CD14-positive monocyte (primary cell): Measurements from ENCODE around the gene PTPRD. TPM values are rescaled to one million over a fixed set of nuclear protein-coding genes. Genes with fewer than 3 reads are reported as not detected.

Experiments
- DNase-seq, 3 donors: peaks; one replicate each; pipeline ENCODE4 v3.0.0-alpha.2; 2011 to 2022
- H2AFZ ChIP-seq: 2 replicates; pipeline ENCODE4 v1.6.0; 2012; ENCODE audit warnings: mild to moderate bottlenecking, low read depth, low read length, inconsistent platforms; ENCODE audit not compliant: insufficient read depth, poor library complexity, severe bottlenecking
- H3K27ac ChIP-seq, 2 donors: 1 replicate in 1 of 2; 2 replicates in 1 of 2; pipeline ENCODE4 v1.5.1; 2012 to 2013; ENCODE audit warnings: low read length in 2 of 2, control low read depth in 1 of 2, inconsistent platforms in 1 of 2, low read depth in 1 of 2, mild to moderate bottlenecking in 1 of 2
- H3K27me3 ChIP-seq, 2 donors: one replicate each; pipeline versions ENCODE4 v1.6.0 to v1.6.1; 2011 to 2013; ENCODE audit warnings: low read length in 2 of 2; ENCODE audit not compliant: control insufficient read depth in 2 of 2, insufficient read depth in 2 of 2
- H3K36me3 ChIP-seq, 2 donors: replicated peaks in 1 of 2; 1 replicate in 1 of 2; 2 replicates in 1 of 2; pipeline versions ENCODE4 v1.5.1 to v1.6.1; 2012 to 2013; ENCODE audit warnings: low read length in 2 of 2, control low read depth in 1 of 2, inconsistent platforms in 1 of 2, mild to moderate bottlenecking in 1 of 2; ENCODE audit not compliant: insufficient read depth in 2 of 2, control insufficient read depth in 1 of 2
- H3K4me1 ChIP-seq, 2 donors: 1 replicate in 1 of 2; 2 replicates in 1 of 2; pipeline versions ENCODE4 v1.5.1 to v1.6.1; 2012 to 2013; ENCODE audit warnings: low read length in 2 of 2, control low read depth in 1 of 2, inconsistent platforms in 1 of 2, mild to moderate bottlenecking in 1 of 2, moderate library complexity in 1 of 2; ENCODE audit not compliant: insufficient read depth in 2 of 2, control insufficient read depth in 1 of 2
- H3K4me2 ChIP-seq: replicated peaks from 2 replicates; pipeline ENCODE3; 2012; ENCODE audit warnings: low read length, moderate library complexity, mild to moderate bottlenecking; ENCODE audit not compliant: poor library complexity, severe bottlenecking; ENCODE audit errors: extremely low read depth
- H3K4me3 ChIP-seq, 3 experiments: fragments of 200-600 bp in 1 of 3; sonication (generic) in 1 of 3; replicated peaks in 1 of 3; 1 replicate in 2 of 3; 2 replicates in 1 of 3; pipeline ENCODE4 v1.5.1; 2011 to 2013; ENCODE audit warnings: low read length in 3 of 3, mild to moderate bottlenecking in 3 of 3, control low read depth in 2 of 3, low read depth in 2 of 3, inconsistent platforms in 1 of 3, moderate library complexity in 1 of 3
- H3K79me2 ChIP-seq: 2 replicates; pipeline ENCODE4 v1.6.0; 2012; ENCODE audit warnings: mild to moderate bottlenecking, control low read depth, inconsistent platforms, low read length, moderate library complexity; ENCODE audit not compliant: insufficient read depth
- H3K9ac ChIP-seq: 2 replicates; pipeline ENCODE4 v1.6.0; 2017; ENCODE audit warnings: low read length, mild to moderate bottlenecking; ENCODE audit not compliant: insufficient read depth, poor library complexity, severe bottlenecking
- H3K9me3 ChIP-seq, 2 donors: replicated peaks in 1 of 2; 1 replicate in 1 of 2; 2 replicates in 1 of 2; pipeline versions ENCODE4 v1.5.1 to v1.6.1; 2012 to 2013; ENCODE audit warnings: low read length in 2 of 2, control low read depth in 1 of 2; ENCODE audit not compliant: control insufficient read depth in 1 of 2, insufficient read depth in 1 of 2
- H4K20me1 ChIP-seq: 2 replicates; pipeline ENCODE4 v1.6.0; 2012; ENCODE audit warnings: mild to moderate bottlenecking, low read length, control low read depth, moderate library complexity; ENCODE audit not compliant: insufficient read depth
- H3K27ac Mint-ChIP-seq, 7 donors: one replicate each; pipeline ENCODE4 v1.8.0; 2020; ENCODE audit warnings: mild to moderate bottlenecking in 7 of 7, mixed read lengths in 7 of 7, moderate library complexity in 6 of 7, inconsistent platforms in 2 of 7
- H3K27me3 Mint-ChIP-seq, 3 donors: one replicate each; pipeline ENCODE4 v1.8.0; 2021 to 2022; ENCODE audit warnings: low read depth in 3 of 3, mild to moderate bottlenecking in 3 of 3, mixed read lengths in 3 of 3, moderate library complexity in 3 of 3, inconsistent platforms in 1 of 3
- H3K36me3 Mint-ChIP-seq, 2 donors: one replicate each; pipeline ENCODE4 v1.8.0; 2020; ENCODE audit warnings: mixed read lengths in 2 of 2, inconsistent platforms in 1 of 2, mild to moderate bottlenecking in 1 of 2
- H3K4me1 Mint-ChIP-seq: one replicate; pipeline ENCODE4 v1.8.0; 2020; ENCODE audit warnings: mild to moderate bottlenecking, mixed read lengths
- H3K4me3 Mint-ChIP-seq, 2 donors: one replicate each; pipeline ENCODE4 v1.8.0; 2020; ENCODE audit warnings: mild to moderate bottlenecking in 2 of 2, mixed read lengths in 2 of 2, moderate library complexity in 1 of 2
- H3K9me3 Mint-ChIP-seq, 7 donors: one replicate each; pipeline ENCODE4 v1.8.0; 2020 to 2022; ENCODE audit warnings: mixed read lengths in 7 of 7, mild to moderate bottlenecking in 6 of 7, moderate library complexity in 6 of 7, inconsistent platforms in 2 of 7
- CTCF ChIP-seq: fragments of 200-600 bp; IDR thresholded peaks from one replicate; pipeline ENCODE4 v1.8.0; 2022; ENCODE audit warnings: antibody characterized with exemption, mild to moderate bottlenecking
- WGBS: methylation state at CpG from one replicate; pipeline ENCODE4 v1.1.5; 2013; ENCODE audit warnings: missing lambda C conversion rate; ENCODE audit not compliant: insufficient coverage; 5-methylcytosine and 5-hydroxymethylcytosine counted together
- intact Hi-C, 2 donors: fragments of 100-400 bp; cut with micrococcal nuclease; formaldehyde crosslinking; loops; one replicate each; pipeline versions ENCODE4 v1.15.0 to v1.15.1; 2023
- polyA plus RNA-seq, 3 donors: library from polyadenylated mRNA; depleted of rRNA in 1 of 3; unstranded in 2 of 3; stranded (reverse) in 1 of 3; fragments of 300-500 nt in 2 of 3; fragments of >200 nt in 1 of 3; fragmentation: Illumina TruSeq in 2 of 3; gene quantifications; 1 replicate in 2 of 3; 2 replicates in 1 of 3; pipeline ENCODE4 v1.2.3, GENCODE V29; 2012 to 2021

The PTPRD gene
- polyA plus RNA-seq, 3 donors = not detected

GRCh38 chr9:10146517-10147331 is 466.1 kb downstream of the PTPRD start:
- no peaks in the 10 kb centered on the region for H3K4me1 Mint-ChIP-seq
- intact Hi-C loops = loop anchor here in 1 of 2 donors (10.0 kb wide), 1 partner anchor 58 kb away; no protein-coding TSS in a partner anchor

GRCh38 chr9:10144355-10144754 is 468.4 kb downstream of the PTPRD start:
- Histone ChIP-seq H2AFZ (no peak overlapping the region), H3K4me2 (no peak overlapping the region), H4K20me1 (no peaks in the 10 kb centered on the region), H3K27me3 (no peaks in the 10 kb centered on the region), H3K9me3 (no peaks in the 10 kb centered on the region), H3K27ac (no peak overlapping the region), H3K9ac (no peak overlapping the region), H3K36me3 (no peaks in the 10 kb centered on the region), H3K4me1 (no peaks in the 10 kb centered on the region), H3K4me3 (no peak overlapping the region), H3K79me2 (no peaks in the 10 kb centered on the region)
- Mint-ChIP-seq H3K9me3 (peaks cover 0 to 2% (median 0%) of the 10 kb centered on the region in 7 donors), H3K36me3 (no peaks in the 10 kb centered on the region), H3K4me1 (no peaks in the 10 kb centered on the region), H3K27ac (no peak overlapping the region), H3K4me3 (no peak overlapping the region), H3K27me3 (peaks cover 0 to 2% (median 0%) of the 10 kb centered on the region in 3 donors)
- no peak for DNase-seq
- intact Hi-C loops = loop anchor here in 1 of 2 donors (10.0 kb wide), 1 partner anchor 60 kb away; no protein-coding TSS in a partner anchor
- no peak for TF ChIP-seq CTCF
- no CpG with 5 or more reads among the region's 3 CpGs for WGBS

More at GRCh38 chr9:10146517-10147331, 466.1 kb downstream of the PTPRD start:
- H3K4me2 ChIP-seq = no peak overlapping the region
- H3K27me3 ChIP-seq = no peaks in the 10 kb centered on the region
- no peaks in the 10 kb centered on the region for H3K36me3 ChIP-seq
- no peak overlapping the region for H3K4me3 ChIP-seq
- Mint-ChIP-seq H3K36me3 (no peaks in the 10 kb centered on the region), H3K27ac (no peak overlapping the region), H3K4me3 (no peak overlapping the region), H3K9me3 (peaks cover 0 to 7% (median 0%) of the 10 kb centered on the region in 7 donors), H3K27me3 (peaks cover 0 to 2% (median 0%) of the 10 kb centered on the region in 3 donors)
- no peaks in the 10 kb centered on the region for H3K79me2 ChIP-seq
- WGBS = 92% methylated on average over 2 of the region's 8 CpGs
- H3K9me3 ChIP-seq = no peaks in the 10 kb centered on the region
- no peak overlapping the region for H2AFZ ChIP-seq
- H3K4me1 ChIP-seq = no peaks in the 10 kb centered on the region
- H3K9ac ChIP-seq = no peak overlapping the region
- no peak for TF ChIP-seq CTCF
- H4K20me1 ChIP-seq = no peaks in the 10 kb centered on the region
- H3K27ac ChIP-seq = no peak overlapping the region
- DNase-seq = no peak
